HepG2 (cell line): ENCODE measurements around the gene CHCHD6. TPM values are rescaled to one million over a fixed set of nuclear protein-coding genes. Genes with fewer than 3 reads are reported as not detected.
A peak's percentile ranks its signal among the peaks of the same experiment; 100 is the strongest.

Experiments used
- ATAC-seq: fragments of 200-7000 bp; cut with Tn5 transposase; 3 replicates; pipeline ENCODE4 v1.9.1; 2020; ENCODE audit warnings: mild to moderate bottlenecking, moderate library complexity
- BruUV-seq: library from RNA; stranded (reverse); fragments of 400-500 nt; replicated peaks from 2 replicates; lab custom pipeline; 2021; lab: Mats Ljungman, UMichigan
- CTCF ChIA-PET: fragments of 300-600 bp; formaldehyde crosslinking; extraction: SDS; loops from one replicate; lab custom pipeline; 2021; ENCODE audit warnings: low total read pairs, inconsistent platforms, low intra/inter-chr PET ratio; lab: Yijun Ruan, JAX
- POLR2A ChIA-PET: fragments of 350-600 bp; sonication (Branson Sonifier 250); formaldehyde crosslinking; loops from one replicate; lab custom pipeline; 2020; ENCODE audit warnings: antibody characterized with exemption, inconsistent platforms; lab: Yijun Ruan, JAX
- DNase-seq: peaks from one replicate; pipeline ENCODE4 v3.0.0-alpha.2; 2015; ENCODE audit warnings: low spot score
- FAIRE-seq: peaks from 3 replicates; lab custom pipeline; 2011; peaks lifted over from hg19 to GRCh38; lab: Jason Lieb, UNC
- H2AFZ ChIP-seq: one replicate; pipeline ENCODE4 v1.6.1; 2011; ENCODE audit warnings: low read length, inconsistent platforms
- H3K27ac ChIP-seq: fragments of 300-600 bp; 3 replicates; pipeline ENCODE4 v1.8.0; 2011; ENCODE audit warnings: mixed run types, mild to moderate bottlenecking, mixed read lengths, low read length, inconsistent platforms; ENCODE audit not compliant: insufficient read depth; ENCODE audit errors: extremely low read length
- H3K27me3 ChIP-seq, 2 experiments: fragments of 200-600 bp in 1 of 2; 2 replicates in 1 of 2; 3 replicates in 1 of 2; pipeline versions ENCODE4 v1.6.0 to v1.8.0; 2011; ENCODE audit warnings: low read length in 2 of 2, mild to moderate bottlenecking in 2 of 2, moderate library complexity in 2 of 2, inconsistent platforms in 1 of 2; ENCODE audit not compliant: insufficient read depth in 2 of 2, control insufficient read depth in 1 of 2
- H3K36me3 ChIP-seq, 2 experiments: fragments of 200-600 bp in 1 of 2; replicated peaks in 1 of 2; 2 replicates in 1 of 2; 3 replicates in 1 of 2; pipeline versions ENCODE4 v1.5.1 to v1.8.0; 2011; ENCODE audit warnings: low read length in 2 of 2, inconsistent platforms in 1 of 2; ENCODE audit not compliant: insufficient read depth in 2 of 2, control insufficient read depth in 1 of 2
- H3K4me1 ChIP-seq: 2 replicates; pipeline ENCODE4 v1.5.1; 2012; ENCODE audit warnings: low read length, inconsistent platforms; ENCODE audit not compliant: insufficient read depth
- H3K4me2 ChIP-seq: 2 replicates; pipeline ENCODE4 v1.6.0; 2011; ENCODE audit warnings: low read depth, low read length, inconsistent platforms
- H3K4me3 ChIP-seq, 3 experiments: fragments of 200-600 bp in 1 of 3; sonication (generic), shearing (Covaris generic) in 1 of 3; replicated peaks in 1 of 3; 2 replicates each; pipeline ENCODE4 v1.5.1; 2011 to 2016; ENCODE audit warnings: low read length in 3 of 3, inconsistent platforms in 2 of 3, low read depth in 2 of 3, mild to moderate bottlenecking in 2 of 3, control low read depth in 1 of 3, mixed read lengths in 1 of 3; ENCODE audit not compliant: insufficient read depth in 1 of 3
- H3K79me2 ChIP-seq: one replicate; pipeline ENCODE4 v1.6.1; 2011; ENCODE audit warnings: low read length, inconsistent platforms; ENCODE audit not compliant: insufficient read depth
- H3K9ac ChIP-seq: 2 replicates; pipeline ENCODE4 v1.6.0; 2011; ENCODE audit warnings: mild to moderate bottlenecking, low read depth, low read length, inconsistent platforms; ENCODE audit not compliant: insufficient read depth
- H3K9me3 ChIP-seq: 2 replicates; pipeline ENCODE4 v1.5.1; 2012; ENCODE audit warnings: mild to moderate bottlenecking, low read length
- H4K20me1 ChIP-seq: 2 replicates; pipeline ENCODE4 v1.6.0; 2011; ENCODE audit warnings: inconsistent platforms, mild to moderate bottlenecking, low read length, moderate library complexity; ENCODE audit not compliant: insufficient read depth
- WGBS: methylation state at CpG from one replicate; pipeline ENCODE4 v1.1.6; 2017; ENCODE audit warnings: low lambda C conversion rate; 5-methylcytosine and 5-hydroxymethylcytosine counted together
- in situ Hi-C: cut with HindIII; loops from 2 replicates; pipeline ENCODE4 v1.10.0; 2017; ENCODE audit warnings: low pct_unique_long_range_greater_than_20kb; ENCODE audit not compliant: extremely low pct_ligation_motif_present
- intact Hi-C: fragments of 100-400 bp; cut with micrococcal nuclease; formaldehyde crosslinking; loops from one replicate; pipeline ENCODE4 v1.10.0; 2022; ENCODE audit not compliant: unreplicated experiment
- polyA plus RNA-seq, 8 experiments: library from polyadenylated mRNA; depleted of rRNA in 3 of 8; stranded (reverse) in 7 of 8; unstranded in 1 of 8; fragments of >200 nt; fragmentation: Illumina TruSeq in 4 of 8; extraction: Trizol in 4 of 8; gene quantifications; 2 replicates each; pipeline versions ENCODE4 v1.2.1 to v1.2.3, GENCODE V29; 2011 to 2016; ENCODE audit warnings: low read depth in 4 of 8, missing spikeins in 1 of 8, mixed read lengths in 1 of 8; ENCODE audit not compliant: insufficient read depth in 1 of 8
- total RNA-seq, 5 experiments: library from RNA; depleted of rRNA; stranded (reverse); fragments of >200 nt; fragmentation: Illumina TruSeq; extraction: Trizol; gene quantifications; 2 replicates each; pipeline ENCODE4 v1.2.3, GENCODE V29; 2016; ENCODE audit warnings: low read depth in 1 of 5
- TF ChIP-seq, protein P1 (sequence below): sonication (generic); formaldehyde crosslinking; IDR thresholded peaks from 2 replicates; pipeline ENCODE4 v1.4.0; 2020; ENCODE audit warnings: missing genetic modification reagents
- TF ChIP-seq, protein P2 (sequence below): sonication (generic); formaldehyde crosslinking; IDR thresholded peaks from 2 replicates; pipeline ENCODE4 v1.4.0; 2020; ENCODE audit warnings: missing genetic modification reagents

The CHCHD6 gene
- total and polyA plus RNA-seq, 2 of the 13 experiments (the other 11 are each of a cell fraction or from before 2014, with no cell fraction given), result 20.3 to 20.8 TPM

DNA sequence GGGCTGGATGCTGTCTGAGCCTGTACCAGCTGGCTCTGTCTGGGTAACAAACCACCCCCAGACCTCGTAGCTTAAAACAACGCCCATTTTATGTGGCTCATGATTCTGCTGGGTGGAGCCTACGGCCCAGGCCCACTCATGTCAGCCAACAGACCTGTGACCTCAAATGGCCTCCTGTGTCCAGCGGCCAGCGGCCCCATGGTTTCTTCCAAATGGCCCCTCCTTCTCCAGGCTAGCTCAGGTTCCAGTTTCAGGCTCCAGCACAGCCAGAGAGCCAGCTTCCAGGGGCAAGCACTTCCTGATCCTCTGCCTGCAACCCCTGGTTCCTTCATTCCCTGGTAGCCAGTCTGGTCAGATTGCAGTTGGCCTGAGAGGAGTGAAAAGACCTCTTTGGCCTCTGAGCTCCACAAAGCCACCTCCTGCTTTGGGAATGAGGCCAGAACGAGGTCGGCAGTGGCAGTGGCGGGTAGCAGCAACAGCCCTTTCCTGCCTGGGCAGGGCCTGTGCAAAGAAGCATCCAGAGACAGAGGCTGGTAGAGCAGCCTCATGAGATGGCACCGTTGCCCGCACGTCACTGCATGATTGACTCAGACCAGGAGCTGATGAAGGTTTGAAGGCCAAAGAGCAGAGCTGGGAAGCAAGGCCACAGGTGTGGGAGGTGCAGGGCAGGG is 257.9 kb downstream of the CHCHD6 start:
- POLR2A ChIA-PET, result no interaction called here
- no peak overlapping the region for H3K27ac ChIP-seq

More for the DNA sequence above, 257.9 kb downstream of the CHCHD6 start:
- no peak for DNase-seq
- in situ Hi-C loops (loop anchor here (5.0 kb wide), 1 partner anchor 210 kb away; no protein-coding TSS in a partner anchor), intact Hi-C loops (no loop called here)
- Histone ChIP-seq H4K20me1 (no peaks in the 10 kb centered on the region), H3K9me3 (no peaks in the 10 kb centered on the region), H3K9ac (no peak overlapping the region), H3K36me3 (0 out of 5 replicates have a peak, but pooled peaks cover 0 to 2% of the 10 kb centered on the region in 2 experiments), H3K79me2 (no peaks in the 10 kb centered on the region), H3K4me2 (no peak overlapping the region), H2AFZ (no peak overlapping the region), H3K27me3 (no peaks in the 10 kb centered on the region), H3K4me3 (no peak overlapping the region), H3K4me1 (peaks cover 30% of the 10 kb centered on the region)
- TF ChIP-seq, protein P1, sequence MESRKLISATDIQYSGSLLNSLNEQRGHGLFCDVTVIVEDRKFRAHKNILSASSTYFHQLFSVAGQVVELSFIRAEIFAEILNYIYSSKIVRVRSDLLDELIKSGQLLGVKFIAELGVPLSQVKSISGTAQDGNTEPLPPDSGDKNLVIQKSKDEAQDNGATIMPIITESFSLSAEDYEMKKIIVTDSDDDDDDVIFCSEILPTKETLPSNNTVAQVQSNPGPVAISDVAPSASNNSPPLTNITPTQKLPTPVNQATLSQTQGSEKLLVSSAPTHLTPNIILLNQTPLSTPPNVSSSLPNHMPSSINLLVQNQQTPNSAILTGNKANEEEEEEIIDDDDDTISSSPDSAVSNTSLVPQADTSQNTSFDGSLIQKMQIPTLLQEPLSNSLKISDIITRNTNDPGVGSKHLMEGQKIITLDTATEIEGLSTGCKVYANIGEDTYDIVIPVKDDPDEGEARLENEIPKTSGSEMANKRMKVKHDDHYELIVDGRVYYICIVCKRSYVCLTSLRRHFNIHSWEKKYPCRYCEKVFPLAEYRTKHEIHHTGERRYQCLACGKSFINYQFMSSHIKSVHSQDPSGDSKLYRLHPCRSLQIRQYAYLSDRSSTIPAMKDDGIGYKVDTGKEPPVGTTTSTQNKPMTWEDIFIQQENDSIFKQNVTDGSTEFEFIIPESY (CRISPR knock-in tag), result peak; percentile 24; the same call in 1 of the 2 replicates
- TF ChIP-seq, protein P2, sequence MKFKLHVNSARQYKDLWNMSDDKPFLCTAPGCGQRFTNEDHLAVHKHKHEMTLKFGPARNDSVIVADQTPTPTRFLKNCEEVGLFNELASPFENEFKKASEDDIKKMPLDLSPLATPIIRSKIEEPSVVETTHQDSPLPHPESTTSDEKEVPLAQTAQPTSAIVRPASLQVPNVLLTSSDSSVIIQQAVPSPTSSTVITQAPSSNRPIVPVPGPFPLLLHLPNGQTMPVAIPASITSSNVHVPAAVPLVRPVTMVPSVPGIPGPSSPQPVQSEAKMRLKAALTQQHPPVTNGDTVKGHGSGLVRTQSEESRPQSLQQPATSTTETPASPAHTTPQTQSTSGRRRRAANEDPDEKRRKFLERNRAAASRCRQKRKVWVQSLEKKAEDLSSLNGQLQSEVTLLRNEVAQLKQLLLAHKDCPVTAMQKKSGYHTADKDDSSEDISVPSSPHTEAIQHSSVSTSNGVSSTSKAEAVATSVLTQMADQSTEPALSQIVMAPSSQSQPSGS, result no peak
- FAIRE-seq, result no peak
- ATAC-seq, result no peak
- no TSS peak for BruUV-seq
- 95% methylated on average over 7 of the region's 11 CpGs for WGBS
- CTCF ChIA-PET, result no interaction called here
